Choroid plexus epithelial cell (primary cell): ENCODE data around the gene PNPLA2.

Source experiments
- DNase-seq: peaks from one replicate; pipeline ENCODE4 v3.0.0-alpha.2; 2010; ENCODE audit warnings: low read depth
- H3K4me3 ChIP-seq: 2 replicates; pipeline ENCODE4 v1.5.1; 2011; ENCODE audit warnings: low read depth, mild to moderate bottlenecking, control low read depth, low read length, moderate library complexity
- TF ChIP-seq, protein P1 (sequence below): conservative IDR thresholded peaks from 2 replicates; pipeline ENCODE4 v1.5.1; 2011; ENCODE audit warnings: low read depth, mild to moderate bottlenecking, control low read depth, inconsistent platforms, low read length, moderate library complexity

The PNPLA2 gene

DNA sequence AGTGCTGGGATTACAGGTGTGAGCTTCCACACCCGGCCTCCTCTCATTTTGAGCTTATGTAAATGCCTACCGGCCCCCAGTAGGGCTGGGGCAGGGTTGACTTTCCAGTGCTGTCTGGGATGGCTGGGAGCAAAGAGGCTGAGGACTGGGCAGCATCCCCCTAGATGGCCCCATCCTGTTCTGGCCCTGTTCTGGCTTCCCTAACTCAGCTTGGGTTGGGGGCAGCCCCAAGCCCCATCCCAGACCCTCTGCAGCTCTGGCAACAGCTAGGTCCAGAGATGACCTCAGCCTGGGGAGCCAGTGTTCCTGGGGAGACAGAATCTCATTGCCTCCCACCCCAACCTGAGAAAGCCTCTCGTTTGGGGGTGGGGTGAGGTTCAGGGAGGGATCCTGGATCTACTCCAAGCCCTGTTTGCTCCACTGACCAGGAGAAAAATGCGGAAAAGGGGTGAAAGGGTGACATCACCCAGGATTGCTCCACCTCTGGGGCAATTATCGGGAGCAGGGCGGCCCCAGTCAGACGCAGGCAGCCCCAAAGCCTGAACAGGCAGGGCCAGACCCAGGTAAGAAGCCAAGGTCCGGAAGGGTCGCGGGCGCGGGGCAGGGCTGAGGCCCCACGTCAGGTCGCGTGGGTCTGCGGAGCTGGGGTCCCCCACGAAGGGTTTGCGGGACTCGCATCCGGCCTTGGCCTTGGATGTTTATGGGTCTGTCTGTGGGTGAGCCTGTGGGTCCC, at the start of gene PNPLA2:
Gene PNPLA2 (plus strand): TSS at position 519 of the 733 bp plus-strand sequence. CDS start 805 bp downstream, outside the sequence.
- TF ChIP-seq, protein P1, sequence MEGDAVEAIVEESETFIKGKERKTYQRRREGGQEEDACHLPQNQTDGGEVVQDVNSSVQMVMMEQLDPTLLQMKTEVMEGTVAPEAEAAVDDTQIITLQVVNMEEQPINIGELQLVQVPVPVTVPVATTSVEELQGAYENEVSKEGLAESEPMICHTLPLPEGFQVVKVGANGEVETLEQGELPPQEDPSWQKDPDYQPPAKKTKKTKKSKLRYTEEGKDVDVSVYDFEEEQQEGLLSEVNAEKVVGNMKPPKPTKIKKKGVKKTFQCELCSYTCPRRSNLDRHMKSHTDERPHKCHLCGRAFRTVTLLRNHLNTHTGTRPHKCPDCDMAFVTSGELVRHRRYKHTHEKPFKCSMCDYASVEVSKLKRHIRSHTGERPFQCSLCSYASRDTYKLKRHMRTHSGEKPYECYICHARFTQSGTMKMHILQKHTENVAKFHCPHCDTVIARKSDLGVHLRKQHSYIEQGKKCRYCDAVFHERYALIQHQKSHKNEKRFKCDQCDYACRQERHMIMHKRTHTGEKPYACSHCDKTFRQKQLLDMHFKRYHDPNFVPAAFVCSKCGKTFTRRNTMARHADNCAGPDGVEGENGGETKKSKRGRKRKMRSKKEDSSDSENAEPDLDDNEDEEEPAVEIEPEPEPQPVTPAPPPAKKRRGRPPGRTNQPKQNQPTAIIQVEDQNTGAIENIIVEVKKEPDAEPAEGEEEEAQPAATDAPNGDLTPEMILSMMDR = no peak

DNA sequence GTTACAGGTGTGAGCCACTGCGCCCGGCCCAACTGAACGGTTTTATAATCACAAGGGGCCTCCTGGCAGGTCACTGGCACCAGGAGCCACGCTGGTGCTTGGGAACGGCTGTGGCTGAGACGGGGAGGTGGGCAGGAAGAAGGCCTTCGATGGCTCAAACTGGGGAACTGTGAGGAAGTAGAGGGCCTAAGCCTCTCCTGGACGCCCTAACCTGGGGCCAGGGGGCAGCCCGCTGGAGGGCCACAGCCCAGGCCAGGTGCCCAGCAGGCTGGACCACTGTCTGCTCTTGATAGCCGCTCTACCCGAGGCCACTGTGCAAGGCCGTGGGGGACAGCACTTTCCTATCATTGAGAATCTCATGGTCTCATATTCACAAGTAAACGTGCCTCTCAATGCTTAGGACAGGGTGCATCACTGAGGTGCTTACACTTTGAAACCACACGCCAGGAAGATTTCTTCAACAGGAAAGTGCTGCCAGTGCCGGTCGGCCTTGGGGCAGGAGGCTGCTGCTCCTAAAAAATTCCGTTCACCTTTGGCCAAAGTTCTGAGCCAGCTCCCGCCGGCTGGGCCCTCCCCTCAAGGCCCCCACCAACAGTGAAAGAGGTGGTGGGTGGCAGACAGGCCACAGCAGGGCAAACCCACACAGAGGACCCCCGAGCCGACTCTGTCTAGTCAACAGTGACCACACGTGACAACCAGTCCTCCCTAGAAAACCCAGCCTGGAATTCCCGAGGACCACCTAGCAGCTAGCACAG, 48.6 kb upstream of the PNPLA2 start:
- H3K4me3 ChIP-seq = no peak overlapping the region
- TF ChIP-seq, protein P1 = no peak
- DNase-seq = no peak

More for the DNA sequence above, at the start of gene PNPLA2:
- H3K4me3 ChIP-seq = peak within 1 kb of the TSS; percentile 72
- DNase-seq = no peak

GRCh38 chr11:770642-771616, 47.8 kb upstream of the PNPLA2 start:
- no peak for DNase-seq
- H3K4me3 ChIP-seq = no peak overlapping the region
- TF ChIP-seq, protein P1 = no peak

GRCh38 chr11:771617-772204, 47.0 kb upstream of the PNPLA2 start:
- DNase-seq = no peak
- TF ChIP-seq, protein P1 = no peak
- H3K4me3 ChIP-seq = no peak overlapping the region

DNA sequence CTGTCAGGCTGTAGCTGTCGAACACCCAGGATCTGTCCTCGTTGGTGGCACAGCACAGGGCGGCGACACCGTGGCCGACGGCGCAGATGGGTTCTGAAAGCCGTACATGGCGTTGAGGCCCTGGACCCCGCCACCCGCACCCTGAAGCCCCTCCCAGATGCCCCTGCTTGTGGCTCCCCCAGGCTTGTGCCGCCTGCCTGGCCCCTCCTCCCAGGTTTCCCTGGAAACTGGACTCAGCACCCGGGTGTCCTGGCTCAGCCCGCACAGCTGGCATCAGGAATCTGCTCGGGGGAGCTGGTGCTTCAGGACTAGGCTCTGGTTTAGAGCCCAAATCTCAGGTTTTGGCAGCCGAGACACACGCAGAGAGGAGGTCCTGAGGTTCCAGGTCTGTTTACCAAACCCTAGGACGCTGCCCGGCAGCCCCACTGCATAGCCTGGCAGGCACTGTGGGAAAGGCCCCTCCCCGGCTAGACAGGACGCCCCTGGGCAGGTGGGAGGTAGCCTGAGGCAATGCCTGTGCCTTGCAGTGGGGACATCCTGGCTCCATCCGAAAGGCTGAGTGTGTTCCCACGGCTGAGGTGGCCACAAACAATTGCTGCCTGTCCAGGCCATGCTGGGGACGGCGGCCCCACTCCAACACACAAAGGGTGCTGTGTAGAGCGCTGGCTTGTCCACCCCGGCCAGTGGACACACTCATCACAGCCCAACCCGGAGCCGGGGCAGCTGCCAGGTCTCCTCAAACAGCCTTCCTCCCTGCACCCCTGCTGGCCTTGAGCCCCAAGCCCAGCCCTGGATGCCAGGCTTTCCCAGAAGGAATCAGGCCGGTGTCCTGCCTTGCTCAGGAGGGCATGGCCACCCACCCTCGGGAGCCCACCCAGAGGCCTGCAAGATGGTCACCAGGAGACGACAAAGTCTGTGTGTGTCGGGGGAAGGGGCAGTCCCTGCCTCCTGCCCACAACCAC, 46.0 kb upstream of the PNPLA2 start:
- TF ChIP-seq, protein P1 = no peak
- no peak for DNase-seq
- H3K4me3 ChIP-seq = no peak overlapping the region
